Muscle of arm (tissue), 14 donors: Measurements from ENCODE around the gene ZNF141. TPM values are rescaled to one million over a fixed set of nuclear protein-coding genes. Genes with fewer than 3 reads are reported as not detected.

Experiments used
- DNase-seq: peaks from one replicate; pipeline ENCODE4 v3.0.0-alpha.2; 2013
- long read RNA-seq, 11 donors: transcript quantifications; one replicate each; lab custom pipeline, GENCODE V29; 2026
- polyA plus RNA-seq, 12 donors: library from polyadenylated mRNA; unstranded; fragments of 120-200 nt; gene quantifications; one replicate each; pipeline ENCODE4 v1.2.1, GENCODE V29; 2013; ENCODE audit not compliant: insufficient read length in 12 of 12

The ZNF141 gene
- polyA plus RNA-seq: 10 to 100 TPM in 11 of 12 donors, not detected in 1; 10.2 to 27.5 (median 19.2) TPM
- long read RNA-seq, donor 1, transcript ZNF141-201 (4 exons, 2,970 nt): major isoform, 7 of 15 reads
- long read RNA-seq, donor 1, partial matches to known transcripts: 7 of 15 reads
- long read RNA-seq, donor 1, other reads (novel, unspliced or antisense): 0 of 15 reads
- long read RNA-seq, donor 2, transcript ZNF141-201 (4 exons, 2,970 nt): major isoform, 5 of 5 reads
- long read RNA-seq, donor 2, partial matches to known transcripts: 0 of 5 reads
- long read RNA-seq, donor 2, other reads (novel, unspliced or antisense): 0 of 5 reads
- long read RNA-seq, donor 3, partial matches to known transcripts: 0 of 1 reads
- long read RNA-seq, donor 3, other reads (novel, unspliced or antisense): 0 of 1 reads
- long read RNA-seq, donor 4, partial matches to known transcripts: 0 of 2 reads
- long read RNA-seq, donor 4, other reads (novel, unspliced or antisense): 0 of 2 reads
- long read RNA-seq, donor 5, partial matches to known transcripts: 11 of 15 reads
- long read RNA-seq, donor 5, other reads (novel, unspliced or antisense): 0 of 15 reads
- long read RNA-seq, donor 6, partial matches to known transcripts: 0 of 1 reads
- long read RNA-seq, donor 6, other reads (novel, unspliced or antisense): 0 of 1 reads
- long read RNA-seq, donor 7, partial matches to known transcripts: 0 of 3 reads
- long read RNA-seq, donor 7, other reads (novel, unspliced or antisense): 0 of 3 reads
- long read RNA-seq, donor 8, partial matches to known transcripts: 0 of 2 reads
- long read RNA-seq, donor 8, other reads (novel, unspliced or antisense): 0 of 2 reads
- long read RNA-seq, donor 9, partial matches to known transcripts: 0 of 3 reads
- long read RNA-seq, donor 9, other reads (novel, unspliced or antisense): 0 of 3 reads
- long read RNA-seq, donor 10, partial matches to known transcripts: 0 of 5 reads
- long read RNA-seq, donor 10, other reads (novel, unspliced or antisense): 0 of 5 reads
- long read RNA-seq, donor 11, partial matches to known transcripts: 0 of 1 reads
- long read RNA-seq, donor 11, other reads (novel, unspliced or antisense): 0 of 1 reads

DNA sequence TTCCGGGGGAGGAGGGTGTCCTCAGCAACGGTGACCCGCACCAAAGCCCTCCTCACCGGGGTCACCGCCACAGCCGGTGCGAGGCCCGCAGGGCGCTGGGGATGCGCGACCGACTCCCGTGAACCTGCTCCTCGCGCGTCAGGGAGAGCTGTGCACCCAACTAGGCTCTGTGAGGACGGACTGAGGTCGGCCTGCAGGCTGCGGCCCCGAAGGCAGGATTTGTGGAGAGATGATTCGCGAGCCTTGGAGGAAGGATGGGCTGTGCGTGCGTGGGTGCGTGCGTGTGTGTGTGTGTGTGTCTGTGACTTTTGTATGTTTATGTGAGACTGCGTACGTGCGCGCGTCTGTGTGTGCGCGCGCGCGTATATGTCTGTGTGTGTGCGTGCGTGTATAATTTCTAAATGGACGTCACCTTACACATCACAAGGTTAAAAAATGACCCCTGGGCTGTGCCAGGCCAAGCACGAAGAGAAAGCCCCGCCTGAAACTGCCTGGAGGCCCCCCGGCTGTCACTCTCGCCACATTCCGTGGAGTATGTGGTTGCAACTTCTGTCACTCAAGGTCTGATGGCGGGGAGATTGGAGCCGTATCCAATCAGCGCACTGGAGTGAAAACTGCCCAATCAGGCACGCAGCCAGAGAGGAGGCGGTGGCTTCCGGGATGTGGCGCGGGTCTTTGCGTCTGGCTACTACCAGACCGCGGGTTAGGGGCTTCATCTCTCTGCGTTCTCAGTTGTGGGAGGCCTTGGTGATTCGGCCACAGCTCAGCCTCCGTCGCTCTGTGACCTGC is at the start of gene ZNF141:
ZNF141 (plus strand) TSS at position 672 of the 789 bp plus-strand sequence. CDS start 170 bp downstream, outside the sequence.
- DNase-seq: peak; percentile 98

DNA sequence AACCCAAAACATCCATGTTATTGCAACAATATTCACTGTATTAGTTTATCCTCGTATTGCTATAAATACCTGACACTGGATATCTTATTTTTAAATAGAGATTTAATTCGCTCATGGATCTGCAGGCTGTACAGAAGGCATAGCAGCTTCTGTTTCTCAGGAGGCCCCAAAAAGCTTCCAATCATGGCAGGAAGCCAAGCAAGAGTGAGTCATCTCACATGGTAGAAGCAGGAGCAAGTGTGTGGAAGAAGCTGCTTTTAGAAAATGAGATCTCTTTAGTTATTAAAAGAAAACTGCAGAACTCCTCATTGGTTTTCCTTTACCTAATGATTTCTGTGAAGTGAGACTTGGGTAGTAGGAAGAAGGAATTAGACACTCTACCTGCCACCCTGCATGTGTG is 48.7 kb upstream of the ZNF141 start:
- no peak for DNase-seq

DNA sequence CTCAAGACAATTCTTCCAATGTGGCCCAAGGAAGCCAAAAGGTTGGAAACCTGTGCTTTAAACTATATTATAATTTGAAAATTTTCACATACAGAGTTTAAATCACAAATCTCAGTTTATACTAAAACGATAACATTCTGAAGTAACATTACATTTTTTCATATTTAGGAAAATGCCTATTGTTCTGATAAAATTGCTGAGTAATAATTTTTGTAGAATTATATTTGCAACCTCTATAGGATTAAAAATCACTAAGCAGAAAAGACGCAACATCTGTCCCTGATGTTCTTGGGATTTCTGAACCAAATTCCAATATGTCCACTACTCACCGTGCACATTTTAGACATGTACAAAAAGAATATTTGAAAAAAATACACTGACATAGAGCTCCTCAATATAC is 42.9 kb upstream of the ZNF141 start:
- no peak for DNase-seq

- no peak for DNase-seq
Measured at GRCh38 chr4:302381-302780, 35.2 kb upstream of the ZNF141 start.

DNA sequence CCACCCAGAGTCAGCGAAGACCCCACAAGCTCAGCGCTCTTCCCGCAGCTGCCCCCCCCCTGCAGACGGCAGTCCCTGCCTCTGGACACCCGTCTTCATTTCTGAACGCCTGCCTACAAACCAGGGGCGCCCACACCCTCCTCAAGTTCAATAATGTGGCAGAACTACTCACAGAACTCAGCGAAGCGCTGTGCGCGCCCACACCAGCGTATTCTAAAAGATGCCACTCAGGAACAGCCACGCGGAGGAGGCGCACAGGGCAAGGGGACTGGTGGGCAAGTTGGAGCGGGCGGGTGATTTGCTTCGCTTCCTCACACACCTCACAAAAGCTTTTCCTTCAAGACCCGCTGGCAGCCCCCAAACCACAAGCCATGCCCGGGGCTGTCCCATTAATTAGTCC is 33.1 kb upstream of the ZNF141 start:
- peak; percentile 3 for DNase-seq

DNA sequence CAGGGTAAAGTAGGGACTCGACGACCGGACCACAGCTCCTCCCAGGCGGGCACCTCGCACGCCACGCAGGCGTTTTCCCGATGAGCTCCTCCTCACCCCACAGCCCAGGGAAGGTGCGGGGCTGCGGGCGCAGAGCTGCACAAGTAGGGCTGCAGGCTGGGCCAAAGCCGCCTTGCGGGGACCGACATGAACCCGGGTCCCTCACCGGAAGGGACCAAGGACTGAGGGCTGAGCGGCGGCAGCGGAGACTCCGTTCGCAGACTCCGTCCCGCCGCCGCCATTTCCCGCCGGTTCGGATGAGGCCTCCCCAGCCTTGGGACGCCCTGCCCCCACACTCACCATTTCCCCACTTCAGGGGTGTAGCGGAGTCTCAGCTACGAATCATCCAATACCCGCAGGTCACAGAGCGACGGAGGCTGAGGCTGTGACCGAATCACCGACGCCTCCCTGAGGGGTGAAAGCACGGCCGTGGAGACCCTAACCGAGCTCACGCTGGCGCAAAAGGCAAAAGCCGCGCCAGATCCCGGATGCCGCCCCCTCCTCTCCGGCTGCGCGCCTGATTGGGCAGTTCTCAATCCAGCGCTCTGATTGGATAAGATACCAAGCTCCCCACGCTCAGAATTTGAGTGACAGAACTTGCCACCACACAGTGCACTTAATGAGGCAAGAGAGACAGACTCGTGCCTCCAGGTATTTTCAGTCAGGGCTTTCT is 32.5 kb upstream of the ZNF141 start, which contains the start of gene ZNF732:
ZNF732 (minus strand) TSS at position 506 of the 712 bp plus-strand sequence; CDS start at position 342, 164 bp downstream.
- peak; percentile 79 for DNase-seq

DNA sequence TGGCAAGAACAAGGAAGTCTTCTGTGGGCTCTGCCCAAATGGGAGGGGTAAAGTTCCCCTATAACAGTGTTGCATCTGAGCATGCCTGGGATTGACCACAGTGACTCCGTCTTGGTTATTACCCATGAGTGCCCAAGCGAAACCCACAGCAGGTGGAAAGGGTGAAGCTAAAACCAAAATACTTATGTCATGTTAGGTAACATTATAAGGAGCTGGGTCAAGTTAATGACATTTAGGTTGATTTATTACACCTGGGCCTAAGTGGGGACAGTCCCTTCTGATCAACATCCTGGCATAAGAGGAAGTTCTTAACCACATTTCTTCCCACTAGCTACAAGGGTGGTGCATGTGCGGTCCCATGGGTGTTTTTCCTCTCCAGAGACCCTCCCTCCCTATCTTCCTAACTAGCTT is 31.1 kb upstream of the ZNF141 start:
- no peak for DNase-seq

DNA sequence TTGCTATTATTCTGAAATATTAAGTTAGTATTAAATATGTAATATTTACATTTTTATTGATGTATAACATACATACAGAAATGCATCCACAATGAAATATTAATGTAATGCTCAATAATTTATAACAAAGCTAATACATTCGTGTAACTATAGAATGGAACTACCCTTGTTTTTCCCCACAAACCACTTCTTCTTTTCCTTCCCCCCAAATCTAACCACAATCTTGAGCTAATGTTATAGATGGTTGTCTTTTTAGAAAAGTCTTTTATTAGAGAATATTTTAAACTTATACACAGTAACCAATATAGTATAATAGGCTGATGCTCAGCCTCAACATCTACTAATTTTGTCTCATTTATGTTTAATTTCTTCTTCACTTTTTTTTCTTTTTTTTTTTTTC is 27.8 kb upstream of the ZNF141 start:
- no peak for DNase-seq

GRCh38 chr4:314296-314903 is 23.2 kb upstream of the ZNF141 start:
- no peak for DNase-seq

DNA sequence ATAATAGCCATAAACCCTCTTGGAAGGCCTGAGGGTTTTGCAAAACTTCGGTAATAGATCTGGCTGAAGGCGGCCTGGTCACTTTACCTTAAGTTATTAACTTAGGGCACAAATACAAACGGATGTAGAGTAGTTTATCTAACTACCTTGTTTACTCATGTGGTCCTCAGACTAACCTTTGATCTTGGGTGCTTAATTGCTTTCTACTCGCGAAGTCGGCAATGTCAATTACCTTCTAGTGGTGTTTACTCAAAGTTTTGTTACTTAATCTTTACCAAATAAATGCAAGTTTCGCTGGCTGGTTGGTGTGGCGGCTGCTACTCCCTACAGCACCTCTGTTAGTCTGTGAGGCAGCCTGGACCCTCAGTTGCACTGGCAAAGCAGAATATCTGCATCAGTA is 8.9 kb upstream of the ZNF141 start:
- DNase-seq: no peak

DNA sequence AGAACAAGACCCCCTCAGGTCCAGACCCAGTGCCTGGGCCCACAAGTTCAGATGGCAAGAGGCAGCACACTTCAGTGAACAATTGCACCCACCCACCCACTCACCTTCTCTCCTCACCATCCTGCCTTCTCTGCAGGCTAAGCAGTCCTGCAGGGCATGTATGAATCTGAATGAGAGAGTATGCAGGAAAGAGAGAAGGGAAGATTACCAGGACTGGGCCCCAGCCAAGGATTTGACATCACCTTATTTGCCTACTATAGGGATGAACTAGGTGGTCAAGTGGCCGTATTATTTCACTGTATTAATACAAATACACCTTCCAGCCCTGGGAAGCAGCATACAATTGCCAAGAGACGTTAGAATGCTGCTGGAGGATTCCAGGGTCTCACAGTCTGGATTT is 2.1 kb upstream of the ZNF141 start:
- no peak for DNase-seq

DNA sequence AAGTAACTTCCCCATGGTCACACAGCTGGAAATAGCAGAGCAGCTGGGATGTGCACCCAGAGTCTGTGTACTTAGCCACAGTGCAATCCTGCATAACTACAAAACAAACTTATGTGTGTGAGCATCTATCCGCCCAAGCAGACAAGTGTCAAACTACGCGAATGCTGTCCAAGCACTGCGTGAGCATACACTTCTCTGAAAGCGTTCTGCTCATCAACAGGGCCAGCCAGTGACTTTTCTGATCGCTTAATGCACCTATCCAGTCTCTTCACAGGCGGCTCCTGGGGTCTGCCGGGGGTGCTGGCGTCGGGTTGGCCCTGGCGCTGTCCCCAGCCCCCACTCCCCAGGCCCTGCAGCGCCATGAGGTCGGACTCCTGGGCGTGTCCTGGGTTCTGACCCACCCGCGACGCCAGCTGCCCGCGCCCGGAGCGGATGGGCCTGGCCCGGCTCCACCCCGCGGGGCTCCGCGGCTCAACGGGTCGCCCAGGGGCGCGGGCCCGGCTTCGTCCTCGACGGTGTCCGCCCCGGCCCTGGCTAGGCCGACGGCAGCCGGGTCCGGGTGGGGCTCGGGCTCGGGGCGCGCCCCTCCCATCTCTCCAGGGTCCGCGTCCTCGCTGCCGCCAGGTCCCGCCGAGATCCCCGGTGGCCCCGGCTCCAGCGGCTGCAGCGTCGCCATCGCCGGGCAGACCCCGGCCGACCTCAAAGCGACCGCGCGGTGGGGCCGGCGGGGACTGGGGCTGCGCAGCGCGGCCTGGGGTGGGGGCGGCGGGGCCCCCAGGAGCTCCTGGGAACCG is 1.3 kb upstream of the ZNF141 start:
- DNase-seq: peak; percentile 22

GRCh38 chr4:336893-337142 is 796 bp upstream of the ZNF141 start:
- no peak for DNase-seq

- peak; percentile 1 for DNase-seq
Measured at GRCh38 chr4:337932-338758, 531 bp downstream of the ZNF141 start.

DNA sequence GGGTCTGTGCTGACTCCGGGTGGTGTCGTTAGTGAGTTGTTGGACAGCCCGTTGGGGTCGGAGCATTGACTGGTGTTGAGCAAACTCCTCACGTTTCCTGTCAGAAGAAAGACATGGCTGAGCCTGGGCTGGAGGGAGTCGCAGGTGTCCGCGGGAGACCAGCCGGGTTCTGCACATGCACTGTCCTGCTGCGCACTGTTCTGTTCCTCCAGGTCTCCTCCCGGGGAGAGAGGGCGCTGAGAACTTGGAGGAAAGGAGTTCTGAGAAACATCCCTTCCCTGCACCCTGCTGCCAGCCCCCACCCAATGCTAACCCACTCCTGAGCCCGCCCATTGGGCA is 1.1 kb downstream of the ZNF141 start:
- DNase-seq: no peak

- no peak for DNase-seq
Measured at GRCh38 chr4:340011-340410, 2.4 kb downstream of the ZNF141 start.

DNA sequence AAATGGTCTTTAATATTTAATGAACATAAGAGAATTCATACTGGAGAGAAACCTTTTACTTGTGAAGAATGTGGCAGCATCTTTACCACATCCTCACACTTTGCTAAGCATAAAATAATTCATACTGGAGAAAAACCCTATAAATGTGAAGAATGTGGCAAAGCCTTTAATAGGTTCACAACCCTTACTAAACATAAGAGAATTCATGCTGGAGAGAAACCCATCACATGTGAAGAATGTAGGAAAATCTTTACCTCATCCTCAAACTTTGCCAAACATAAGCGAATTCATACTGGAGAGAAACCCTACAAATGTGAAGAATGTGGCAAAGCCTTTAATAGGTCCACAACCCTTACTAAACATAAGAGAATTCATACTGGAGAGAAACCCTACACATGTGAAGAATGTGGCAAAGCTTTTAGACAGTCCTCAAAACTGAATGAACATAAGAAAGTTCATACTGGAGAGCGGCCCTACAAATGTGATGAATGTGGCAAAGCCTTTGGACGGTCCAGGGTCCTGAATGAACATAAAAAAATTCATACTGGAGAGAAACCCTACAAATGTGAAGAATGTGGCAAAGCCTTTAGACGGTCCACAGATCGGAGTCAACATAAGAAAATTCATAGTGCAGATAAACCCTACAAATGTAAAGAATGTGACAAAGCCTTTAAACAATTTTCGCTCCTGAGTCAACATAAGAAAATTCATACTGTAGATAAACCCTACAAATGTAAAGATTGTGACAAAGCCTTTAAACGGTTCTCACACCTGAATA is 35.6 kb downstream of the ZNF141 start:
- DNase-seq: no peak
